ENCODE results near the gene CCDC57.

GRCh38 chr17:82121246-82121645 is 91.4 kb downstream of the CCDC57 start:
- TF ChIP-seq EZH2 (IDR thresholded peaks at IDR 0.05; ENCODE audit: insufficient read depth, poor library complexity, severe bottlenecking): no peak
- TF ChIP-seq EZH2phosphoT487 (IDR thresholded peaks at IDR 0.05; ENCODE audit: insufficient read depth, low read depth): no peak
